Colonic mucosa (tissue), 4 donors: ENCODE measurements around the gene PQBP1. TPM values are rescaled to one million over a fixed set of nuclear protein-coding genes. Genes with fewer than 3 reads are reported as not detected.
A peak's percentile ranks its signal among the peaks of the same experiment; 100 is the strongest.

Experiments used
- DNase-seq: peaks from one replicate; pipeline ENCODE4 v3.0.0-alpha.2; 2020
- H3K27ac ChIP-seq: fragments of 200-600 bp; one replicate; pipeline ENCODE4 v1.8.0; 2021
- H3K27me3 ChIP-seq: fragments of 200-600 bp; one replicate; pipeline ENCODE4 v1.8.0; 2021
- H3K36me3 ChIP-seq: fragments of 200-600 bp; one replicate; pipeline ENCODE4 v1.8.0; 2021
- H3K4me1 ChIP-seq: fragments of 200-600 bp; one replicate; pipeline ENCODE4 v1.8.0; 2021; ENCODE audit warnings: mild to moderate bottlenecking
- H3K4me3 ChIP-seq: fragments of 200-600 bp; one replicate; pipeline ENCODE4 v1.8.0; 2021
- H3K9ac ChIP-seq, 2 donors: one replicate each; pipeline ENCODE4 v1.7.0; 2013; ENCODE audit warnings: control low read depth in 2 of 2, low read depth in 2 of 2, low read length in 2 of 2
- H3K9me3 ChIP-seq: fragments of 200-600 bp; one replicate; pipeline ENCODE4 v1.8.0; 2021
- CTCF ChIP-seq: fragments of 200-600 bp; IDR thresholded peaks from one replicate; pipeline ENCODE4 v1.8.0; 2022; ENCODE audit warnings: antibody characterized with exemption, mild to moderate bottlenecking
- intact Hi-C: fragments of 100-400 bp; cut with DNase I; formaldehyde crosslinking; loops from one replicate; pipeline ENCODE4 v1.14.1; 2022
- total RNA-seq, 2 donors: library from RNA; stranded (reverse); fragmentation: NEBNext Ultra II Directional in 1 of 2; extraction: Animal tissue kit (Norgen Biotek cat#: 25700) in 1 of 2; gene quantifications; one replicate each; pipeline ENCODE4 v1.2.1, GENCODE V29; 2021
- donor health status: healthy.
- donor health status: DM: no; HTN: no; CAD: no.
- donor health status: DM: no; HTN: no; CAD: no.

PQBP1 gene
- total RNA-seq, 2 donors from 2014 or later: 68.1 to 76.3 TPM

GRCh38 chrX:48910926-48911411 lies 13.2 kb downstream of the PQBP1 start:
- Histone ChIP-seq H3K9me3 (no peaks in the 10 kb centered on the region), H3K9ac (peak overlapping the region; percentile 54 to 76), H3K27me3 (no peaks in the 10 kb centered on the region), H3K4me3 (peak overlapping the region; percentile 56), H3K4me1 (no peaks in the 10 kb centered on the region), H3K27ac (peak overlapping the region; percentile 65), H3K36me3 (no peaks in the 10 kb centered on the region)
- intact Hi-C loops: no loop called here
- no peak for TF ChIP-seq CTCF
- DNase-seq: no peak

- DNase-seq: peak; percentile 89
Measured at GRCh38 chrX:48911412-48912182, 13.9 kb downstream of the PQBP1 start, which contains the start of gene SLC35A2. SLC35A2 (minus strand) TSS chrX:48911646; CDS start chrX:48911636, 10 bp downstream.

GRCh38 chrX:48913605-48914366 lies 16.1 kb downstream of the PQBP1 start:
- no peak overlapping the region for H3K27ac ChIP-seq
- intact Hi-C loops: no loop called here
- TF ChIP-seq CTCF: no peak

More at GRCh38 chrX:48911412-48912182, 13.9 kb downstream of the PQBP1 start, which contains the start of gene SLC35A2:
- no peaks in the 10 kb centered on the region for H3K9me3 ChIP-seq
- no peaks in the 10 kb centered on the region for H3K27me3 ChIP-seq
- intact Hi-C loops: no loop called here
- no peaks in the 10 kb centered on the region for H3K4me1 ChIP-seq
- peak within 1 kb of the TSS; percentile 65 for H3K27ac ChIP-seq
- peak within 1 kb of the TSS; percentile 54 to 76 for H3K9ac ChIP-seq
- H3K36me3 ChIP-seq: no peaks in the 10 kb centered on the region
- TF ChIP-seq CTCF: no peak
- peak within 1 kb of the TSS; percentile 56 for H3K4me3 ChIP-seq

GRCh38 chrX:48914593-48915493 lies 17.1 kb downstream of the PQBP1 start:
- Histone ChIP-seq H3K9me3 (no peaks in the 10 kb centered on the region), H3K4me3 (no peak overlapping the region), H3K36me3 (no peaks in the 10 kb centered on the region), H3K27me3 (no peaks in the 10 kb centered on the region), H3K4me1 (no peaks in the 10 kb centered on the region), H3K9ac (peak overlapping the region in 1 of 2 donors; percentile 16), H3K27ac (no peak overlapping the region)
- TF ChIP-seq CTCF: no peak
- DNase-seq: no peak
- intact Hi-C loops: no loop called here

More at GRCh38 chrX:48913605-48914366, 16.1 kb downstream of the PQBP1 start:
- no peaks in the 10 kb centered on the region for H3K36me3 ChIP-seq
- no peaks in the 10 kb centered on the region for H3K27me3 ChIP-seq
- no peaks in the 10 kb centered on the region for H3K9me3 ChIP-seq
- DNase-seq: no peak
- no peak overlapping the region for H3K4me3 ChIP-seq
- H3K4me1 ChIP-seq: no peaks in the 10 kb centered on the region
- no peak overlapping the region for H3K9ac ChIP-seq
